Brain microvascular endothelial cell (primary cell): ENCODE measurements around the gene CAMTA1.

Experiments used
- DNase-seq: peaks from one replicate; pipeline ENCODE4 v3.0.0-alpha.2; 2020
- H3K27ac ChIP-seq: fragments of 250-450 bp; sonication (Bioruptor Pico); 2 replicates; pipeline ENCODE4 v1.5.1; 2020; ENCODE audit warnings: mild to moderate bottlenecking, moderate library complexity
- H3K27me3 ChIP-seq: fragments of 250-450 bp; sonication (Bioruptor Pico); replicated peaks from 2 replicates; pipeline ENCODE4 v1.5.1; 2020; ENCODE audit warnings: mild to moderate bottlenecking
- H3K36me3 ChIP-seq: fragments of 250-450 bp; sonication (Bioruptor Pico); replicated peaks from 2 replicates; pipeline ENCODE4 v1.5.1; 2020; ENCODE audit warnings: mild to moderate bottlenecking
- H3K4me3 ChIP-seq: 2 replicates; pipeline ENCODE4 v1.5.1; 2011; ENCODE audit warnings: low read depth, mild to moderate bottlenecking, control low read depth, low read length, moderate library complexity
- in situ Hi-C: cut with HindIII; loops from 2 replicates; pipeline ENCODE4 v1.10.0; 2017; ENCODE audit warnings: low sequenced_read_pairs, low pct_ligation_motif_present
- TF ChIP-seq, protein P1 (sequence below): IDR thresholded peaks from 2 replicates; pipeline ENCODE4 v1.5.1; 2011; ENCODE audit warnings: low read depth, mild to moderate bottlenecking, moderate library complexity, low read length, control low read depth, inconsistent platforms; ENCODE audit errors: missing control alignments

CAMTA1 gene

DNA sequence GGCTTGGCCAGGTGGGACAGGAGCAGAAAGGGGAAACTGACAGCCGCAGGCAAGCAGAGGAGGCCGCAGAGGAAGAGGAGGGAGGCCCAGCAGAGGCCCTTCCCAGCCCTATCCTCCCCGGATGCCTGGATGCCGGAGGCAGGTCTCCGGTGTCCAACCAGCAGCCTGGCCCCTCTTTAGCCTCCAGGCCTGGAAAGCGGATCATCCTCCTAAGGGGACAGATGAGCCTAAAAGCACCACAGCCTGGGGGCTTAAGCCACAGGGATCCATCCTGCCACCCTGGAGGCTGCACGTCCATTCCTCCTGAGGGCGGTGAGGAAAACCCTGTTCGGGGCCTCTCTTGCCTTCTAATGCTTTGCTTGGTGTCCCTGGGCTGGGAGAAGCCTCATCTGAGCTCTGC is 651.8 kb downstream of the CAMTA1 start:
- Histone ChIP-seq H3K4me3 (no peak overlapping the region), H3K36me3 (no peaks in the 10 kb centered on the region), H3K27me3 (no peaks in the 10 kb centered on the region), H3K27ac (no peak overlapping the region)
- no peak for DNase-seq
- in situ Hi-C loops = no loop called here
- TF ChIP-seq, protein P1, sequence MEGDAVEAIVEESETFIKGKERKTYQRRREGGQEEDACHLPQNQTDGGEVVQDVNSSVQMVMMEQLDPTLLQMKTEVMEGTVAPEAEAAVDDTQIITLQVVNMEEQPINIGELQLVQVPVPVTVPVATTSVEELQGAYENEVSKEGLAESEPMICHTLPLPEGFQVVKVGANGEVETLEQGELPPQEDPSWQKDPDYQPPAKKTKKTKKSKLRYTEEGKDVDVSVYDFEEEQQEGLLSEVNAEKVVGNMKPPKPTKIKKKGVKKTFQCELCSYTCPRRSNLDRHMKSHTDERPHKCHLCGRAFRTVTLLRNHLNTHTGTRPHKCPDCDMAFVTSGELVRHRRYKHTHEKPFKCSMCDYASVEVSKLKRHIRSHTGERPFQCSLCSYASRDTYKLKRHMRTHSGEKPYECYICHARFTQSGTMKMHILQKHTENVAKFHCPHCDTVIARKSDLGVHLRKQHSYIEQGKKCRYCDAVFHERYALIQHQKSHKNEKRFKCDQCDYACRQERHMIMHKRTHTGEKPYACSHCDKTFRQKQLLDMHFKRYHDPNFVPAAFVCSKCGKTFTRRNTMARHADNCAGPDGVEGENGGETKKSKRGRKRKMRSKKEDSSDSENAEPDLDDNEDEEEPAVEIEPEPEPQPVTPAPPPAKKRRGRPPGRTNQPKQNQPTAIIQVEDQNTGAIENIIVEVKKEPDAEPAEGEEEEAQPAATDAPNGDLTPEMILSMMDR = no peak

DNA sequence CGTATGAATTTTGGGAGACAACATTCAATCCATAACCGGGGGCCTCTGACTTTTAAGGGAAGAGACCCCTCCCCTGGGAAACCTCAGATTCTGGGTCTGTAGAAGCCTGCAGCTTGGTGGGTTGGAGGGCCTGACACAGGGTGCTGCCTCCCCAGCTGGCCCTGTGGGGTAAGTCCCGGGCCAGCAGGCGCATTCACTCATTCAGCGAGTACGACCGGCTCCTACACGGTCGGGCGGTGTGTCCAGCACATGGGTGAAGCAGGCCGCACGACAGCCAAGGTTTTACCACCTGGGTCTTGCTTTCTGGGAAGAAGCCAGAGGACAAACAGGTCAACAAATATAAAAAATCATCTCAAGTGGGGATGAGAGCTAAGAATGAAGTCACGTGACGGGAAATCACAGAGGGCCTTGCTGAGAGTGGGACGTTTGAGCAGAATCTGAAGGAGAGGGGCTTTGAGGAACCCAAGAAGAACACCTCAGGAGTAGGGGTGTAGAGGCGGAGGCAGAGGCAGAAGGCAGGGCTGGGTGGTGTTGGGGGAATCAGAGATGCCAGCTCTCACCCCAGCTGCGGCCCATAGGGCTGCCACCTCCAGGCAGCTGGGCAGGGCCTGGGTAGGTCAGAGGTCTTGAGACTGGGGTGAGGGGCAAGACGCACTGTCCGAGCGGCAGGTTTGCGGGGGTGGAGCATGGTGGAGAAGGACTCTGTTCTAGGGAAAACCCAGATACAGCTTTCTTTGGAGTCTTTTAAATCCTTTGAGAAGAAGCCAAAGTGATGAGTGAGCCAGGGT is 652.5 kb downstream of the CAMTA1 start:
- TF ChIP-seq, protein P1 = no peak
- Histone ChIP-seq H3K27ac (no peak overlapping the region), H3K27me3 (no peaks in the 10 kb centered on the region), H3K4me3 (no peak overlapping the region), H3K36me3 (no peaks in the 10 kb centered on the region)
- no peak for DNase-seq
- in situ Hi-C loops = no loop called here

DNA sequence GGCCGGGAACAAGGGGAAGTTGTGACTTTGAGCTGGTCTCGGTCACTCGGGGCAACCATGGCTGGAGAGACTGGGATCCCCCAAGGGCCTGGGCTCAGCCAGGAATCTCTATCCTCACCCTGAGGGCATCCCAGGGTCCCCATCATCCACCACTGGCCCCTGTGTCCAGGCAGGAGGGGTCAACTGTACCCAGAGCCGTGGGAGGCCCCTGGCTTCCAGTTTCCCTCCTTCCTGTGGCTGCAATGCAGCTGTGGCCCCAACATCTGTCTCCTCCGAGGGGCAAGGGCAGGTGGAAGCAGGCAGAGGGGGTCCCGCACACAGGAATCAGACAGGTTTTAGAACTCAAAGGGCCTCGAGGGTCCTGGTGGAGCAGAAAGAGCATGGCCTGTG is 653.1 kb downstream of the CAMTA1 start:
- Histone ChIP-seq H3K27ac (no peak overlapping the region), H3K36me3 (no peaks in the 10 kb centered on the region), H3K4me3 (no peak overlapping the region), H3K27me3 (no peaks in the 10 kb centered on the region)
- no peak for DNase-seq
- TF ChIP-seq, protein P1 = no peak
- in situ Hi-C loops = no loop called here

DNA sequence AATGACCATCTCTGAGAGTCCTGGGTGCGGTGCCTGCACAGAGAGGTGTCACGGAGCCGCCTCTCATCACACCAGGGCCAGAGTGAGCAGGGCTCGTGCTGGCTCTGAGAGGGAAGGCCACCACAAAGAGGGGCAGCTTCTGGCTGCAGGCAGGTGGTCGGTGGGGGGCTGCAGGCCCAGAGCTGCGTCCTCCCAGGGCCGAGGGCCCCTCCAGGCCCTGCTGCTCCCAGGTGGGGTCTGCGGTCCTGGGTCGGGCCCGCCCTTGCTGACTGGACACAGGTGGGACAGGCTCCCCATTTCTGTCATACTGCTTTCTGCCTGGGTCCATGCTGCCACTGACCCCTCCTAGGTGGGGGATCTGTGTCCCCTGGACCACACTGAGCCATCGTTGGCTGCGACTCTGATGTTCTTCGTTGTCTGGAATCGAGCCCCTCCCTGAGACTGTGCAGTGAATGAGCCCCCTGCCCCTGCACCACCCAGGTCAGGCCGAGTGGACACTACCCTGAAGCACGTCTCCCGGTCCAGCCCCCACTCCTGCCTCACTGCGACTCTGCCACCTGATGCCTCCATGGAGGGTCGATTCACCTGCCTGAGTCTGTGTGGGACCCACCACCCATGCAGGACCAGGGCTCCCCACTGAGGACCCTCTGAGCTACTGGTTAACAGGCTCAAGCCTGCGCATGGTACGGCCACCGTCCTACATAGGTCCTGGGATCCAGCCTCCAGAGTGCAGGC is 653.8 kb downstream of the CAMTA1 start:
- DNase-seq = no peak
- TF ChIP-seq, protein P1 = no peak
- Histone ChIP-seq H3K36me3 (no peaks in the 10 kb centered on the region), H3K27ac (no peak overlapping the region), H3K27me3 (no peaks in the 10 kb centered on the region), H3K4me3 (no peak overlapping the region)
- in situ Hi-C loops = no loop called here

DNA sequence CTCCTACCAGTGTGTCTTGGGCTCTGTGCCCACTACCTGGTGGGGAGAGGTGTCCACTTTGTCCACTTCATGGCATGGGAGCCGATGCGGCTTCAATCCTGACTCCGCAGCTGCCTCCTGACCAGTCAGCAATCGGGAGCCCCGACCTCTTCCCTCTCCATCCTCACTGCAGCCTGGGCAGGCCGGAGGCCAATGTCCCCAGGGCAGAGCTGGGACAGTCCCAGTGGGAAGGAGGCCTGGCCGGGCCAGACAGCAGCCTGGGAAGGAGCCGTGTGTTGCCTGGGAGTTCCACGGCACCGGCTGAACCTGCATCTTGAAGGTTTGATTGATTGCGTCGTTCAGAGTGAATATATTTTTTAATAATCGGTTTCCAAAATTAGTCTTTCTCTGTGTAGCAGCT is 654.9 kb downstream of the CAMTA1 start:
- H3K27me3 ChIP-seq = no peaks in the 10 kb centered on the region
- no peak overlapping the region for H3K4me3 ChIP-seq
- in situ Hi-C loops = no loop called here
- H3K36me3 ChIP-seq = no peaks in the 10 kb centered on the region
- no peak for DNase-seq
- no peak overlapping the region for H3K27ac ChIP-seq
- TF ChIP-seq, protein P1 = no peak
